NCI-H1105 treated with DMSO at 0.1 percent for 48 hours (cell line): ENCODE measurements around the gene NELFE.
"Not testable (repeated sequence)": the region's sequence is repeated elsewhere in the genome, so short reads cannot be mapped to it uniquely, and the experiment has no call there.

Experiments
- DNase-seq: peaks from one replicate; lab custom pipeline; 2025; lab: John Stamatoyannopoulos, UW

NELFE gene

DNA sequence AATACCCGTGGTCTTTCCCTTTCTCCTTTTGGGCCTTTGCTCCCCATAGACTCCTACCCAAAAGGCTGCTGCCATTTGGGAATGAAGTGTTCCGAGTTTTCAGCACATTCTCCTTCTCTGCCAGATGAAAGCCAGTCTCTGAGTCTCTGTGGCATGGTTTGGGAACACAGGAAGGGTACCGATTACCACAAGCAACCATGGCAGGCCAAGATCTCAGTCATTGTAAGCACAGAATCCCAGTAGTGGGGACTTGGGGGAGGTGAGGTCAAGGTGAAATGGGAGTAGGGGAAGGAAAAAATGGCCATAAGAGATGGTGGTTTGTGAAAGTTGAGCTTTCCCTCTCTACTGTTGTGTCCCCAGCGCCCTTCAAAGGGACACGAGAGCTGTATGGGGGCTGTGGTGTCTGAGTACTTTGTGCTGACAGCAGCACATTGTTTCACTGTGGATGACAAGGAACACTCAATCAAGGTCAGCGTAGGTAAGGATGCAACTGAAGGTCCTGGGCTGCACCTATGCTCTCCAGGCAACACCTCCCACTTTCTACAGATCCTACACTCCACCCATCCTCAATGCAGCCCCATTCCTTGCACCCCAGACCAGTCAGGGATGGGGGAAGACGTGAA lies 8.7 kb downstream of the NELFE start:
- DNase-seq, result no peak

GRCh38 chr6:31948753-31949413 lies 9.9 kb downstream of the NELFE start:
- no peak for DNase-seq

DNA sequence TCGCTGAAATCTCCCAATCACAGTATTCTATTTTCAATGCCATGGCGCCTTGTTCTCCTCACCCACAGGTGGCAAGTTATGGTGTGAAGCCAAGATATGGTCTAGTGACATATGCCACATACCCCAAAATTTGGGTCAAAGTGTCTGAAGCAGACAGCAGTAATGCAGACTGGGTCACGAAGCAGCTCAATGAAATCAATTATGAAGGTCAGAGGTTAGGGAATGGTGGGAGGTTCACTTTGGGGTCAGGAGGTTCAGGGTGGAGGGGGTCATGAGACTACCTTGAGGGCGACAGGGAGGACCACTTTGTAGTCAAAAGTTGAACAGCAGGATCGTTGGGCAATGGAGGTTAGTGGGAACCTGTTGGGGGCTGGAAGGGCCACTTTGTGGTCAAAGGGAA lies 10.5 kb downstream of the NELFE start:
- no peak for DNase-seq

DNA sequence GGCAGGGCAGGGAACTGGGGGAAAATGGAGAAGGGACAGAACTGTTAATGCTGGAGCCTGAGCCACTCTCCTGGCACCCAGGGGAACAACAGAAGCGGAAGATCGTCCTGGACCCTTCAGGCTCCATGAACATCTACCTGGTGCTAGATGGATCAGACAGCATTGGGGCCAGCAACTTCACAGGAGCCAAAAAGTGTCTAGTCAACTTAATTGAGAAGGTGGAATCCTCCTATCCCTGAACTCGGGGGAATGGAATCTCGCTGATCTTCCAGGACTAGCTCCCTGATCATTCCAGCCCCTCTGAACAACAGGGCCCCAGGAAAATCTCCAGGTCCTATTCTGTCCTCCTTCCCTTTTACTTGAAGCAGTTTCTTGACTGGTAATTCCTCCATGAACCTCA lies 10.9 kb downstream of the NELFE start:
- no peak for DNase-seq

GRCh38 chr6:31947070-31947675 lies 11.6 kb downstream of the NELFE start:
- no peak for DNase-seq

GRCh38 chr6:31946370-31946885 lies 12.3 kb downstream of the NELFE start:
- DNase-seq, result no peak

DNA sequence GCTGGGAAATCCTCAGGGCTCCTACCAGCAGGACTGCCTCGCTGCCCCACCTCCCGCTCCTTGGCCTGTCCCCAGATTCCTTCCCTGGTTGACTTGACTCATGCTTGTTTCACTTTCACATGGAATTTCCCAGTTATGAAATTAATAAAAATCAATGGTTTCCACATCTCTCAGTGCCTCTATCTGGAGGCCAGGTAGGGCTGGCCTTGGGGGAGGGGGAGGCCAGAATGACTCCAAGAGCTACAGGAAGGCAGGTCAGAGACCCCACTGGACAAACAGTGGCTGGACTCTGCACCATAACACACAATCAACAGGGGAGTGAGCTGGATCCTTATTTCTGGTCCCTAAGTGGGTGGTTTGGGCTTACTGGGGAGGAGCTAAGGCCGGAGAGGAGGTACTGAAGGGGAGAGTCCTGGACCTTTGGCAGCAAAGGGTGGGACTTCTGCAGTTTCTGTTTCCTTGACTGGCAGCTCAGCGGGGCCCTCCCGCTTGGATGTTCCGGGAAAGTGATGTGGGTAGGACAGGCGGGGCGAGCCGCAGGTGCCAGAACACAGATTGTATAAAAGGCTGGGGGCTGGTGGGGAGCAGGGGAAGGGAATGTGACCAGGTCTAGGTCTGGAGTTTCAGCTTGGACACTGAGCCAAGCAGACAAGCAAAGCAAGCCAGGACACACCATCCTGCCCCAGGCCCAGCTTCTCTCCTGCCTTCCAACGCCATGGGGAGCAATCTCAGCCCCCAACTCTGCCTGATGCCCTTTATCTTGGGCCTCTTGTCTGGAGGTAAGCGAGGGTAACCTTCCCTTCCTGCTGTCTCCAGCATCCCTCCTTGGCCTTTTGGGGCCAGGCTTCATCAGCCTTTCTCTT lies 13.0 kb downstream of the NELFE start, which contains the start of gene CFB:
Gene CFB (plus strand): TSS at position 589 of the 863 bp plus-strand sequence. CDS start 127 bp downstream, at position 716.
- no peak for DNase-seq

- DNase-seq, result no peak
Observed at GRCh38 chr6:31945154-31945506, 13.6 kb downstream of the NELFE start.

GRCh38 chr6:31943742-31944141 lies 15.0 kb downstream of the NELFE start:
- no peak for DNase-seq

- DNase-seq, result no peak
Observed at GRCh38 chr6:31940256-31940664, 18.5 kb downstream of the NELFE start.

GRCh38 chr6:31935823-31936222 lies 22.9 kb downstream of the NELFE start:
- DNase-seq, result no peak

DNA sequence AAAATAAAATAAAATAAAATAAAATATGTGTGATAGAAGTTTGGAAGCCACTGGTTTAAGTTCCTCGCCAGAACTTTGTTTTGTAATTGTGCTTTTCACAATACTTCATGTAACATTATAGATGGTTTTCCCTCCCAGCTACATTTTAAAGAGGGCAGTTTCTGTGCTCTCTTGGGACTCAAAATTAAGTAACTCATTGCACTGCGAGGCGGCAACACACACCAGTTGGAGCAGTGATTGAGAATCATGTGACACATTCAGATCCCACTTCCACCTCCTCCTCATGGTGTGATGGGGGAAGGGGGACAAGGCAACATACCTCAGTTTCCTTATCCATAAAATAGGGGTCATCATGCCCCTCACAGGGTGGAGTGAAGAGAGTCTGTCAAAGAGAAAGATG lies 23.8 kb downstream of the NELFE start:
- no peak for DNase-seq

DNA sequence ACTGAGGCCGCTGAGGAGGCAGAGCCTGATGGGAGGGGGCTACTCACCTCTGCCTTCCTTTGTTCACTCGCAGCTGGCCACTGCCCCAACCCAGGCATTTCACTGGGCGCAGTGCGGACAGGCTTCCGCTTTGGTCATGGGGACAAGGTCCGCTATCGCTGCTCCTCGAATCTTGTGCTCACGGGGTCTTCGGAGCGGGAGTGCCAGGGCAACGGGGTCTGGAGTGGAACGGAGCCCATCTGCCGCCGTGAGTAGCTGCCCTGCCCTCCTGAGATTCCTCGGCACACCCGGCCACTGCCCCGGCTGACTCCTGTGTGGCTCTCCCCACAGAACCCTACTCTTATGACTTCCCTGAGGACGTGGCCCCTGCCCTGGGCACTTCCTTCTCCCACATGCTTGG lies 25.2 kb downstream of the NELFE start:
- DNase-seq, result no peak

GRCh38 chr6:31932137-31932536 lies 26.6 kb downstream of the NELFE start:
- not testable (repeated sequence) for DNase-seq

GRCh38 chr6:31930962-31931361 lies 27.8 kb downstream of the NELFE start:
- DNase-seq, result no peak

GRCh38 chr6:31928672-31928939 lies 30.2 kb downstream of the NELFE start:
- no peak for DNase-seq

DNA sequence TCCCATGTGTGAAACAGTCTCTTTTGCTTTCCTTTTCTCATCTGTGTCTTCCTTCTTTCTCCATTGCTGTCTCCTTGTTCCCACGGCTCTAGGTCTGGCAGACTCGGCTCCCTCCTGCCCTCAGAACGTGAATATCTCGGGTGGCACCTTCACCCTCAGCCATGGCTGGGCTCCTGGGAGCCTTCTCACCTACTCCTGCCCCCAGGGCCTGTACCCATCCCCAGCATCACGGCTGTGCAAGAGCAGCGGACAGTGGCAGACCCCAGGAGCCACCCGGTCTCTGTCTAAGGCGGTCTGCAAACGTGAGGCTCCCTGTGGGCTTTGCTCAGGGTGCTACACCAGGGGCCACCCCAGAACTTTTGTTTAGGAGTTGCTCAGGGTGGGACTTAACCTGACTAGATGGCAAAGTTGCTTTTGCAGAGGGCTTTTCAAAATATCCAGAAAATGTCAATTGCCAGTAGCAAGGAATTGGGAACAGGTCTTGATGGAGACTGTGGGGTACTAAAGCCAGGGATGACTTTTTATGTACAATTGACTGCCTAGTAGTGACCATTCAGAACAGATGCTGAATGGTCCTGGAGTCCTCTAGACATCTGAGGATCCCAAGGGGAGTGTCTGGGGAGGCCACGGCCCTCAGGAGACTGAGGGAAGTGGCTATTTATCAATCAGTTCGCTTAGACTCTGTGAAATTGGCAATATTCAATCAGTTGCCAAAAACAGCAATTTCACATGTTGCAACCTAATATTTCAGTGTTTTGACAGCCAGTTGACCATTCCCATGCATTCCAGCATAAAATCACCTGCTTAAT lies 30.7 kb downstream of the NELFE start:
- no peak for DNase-seq

DNA sequence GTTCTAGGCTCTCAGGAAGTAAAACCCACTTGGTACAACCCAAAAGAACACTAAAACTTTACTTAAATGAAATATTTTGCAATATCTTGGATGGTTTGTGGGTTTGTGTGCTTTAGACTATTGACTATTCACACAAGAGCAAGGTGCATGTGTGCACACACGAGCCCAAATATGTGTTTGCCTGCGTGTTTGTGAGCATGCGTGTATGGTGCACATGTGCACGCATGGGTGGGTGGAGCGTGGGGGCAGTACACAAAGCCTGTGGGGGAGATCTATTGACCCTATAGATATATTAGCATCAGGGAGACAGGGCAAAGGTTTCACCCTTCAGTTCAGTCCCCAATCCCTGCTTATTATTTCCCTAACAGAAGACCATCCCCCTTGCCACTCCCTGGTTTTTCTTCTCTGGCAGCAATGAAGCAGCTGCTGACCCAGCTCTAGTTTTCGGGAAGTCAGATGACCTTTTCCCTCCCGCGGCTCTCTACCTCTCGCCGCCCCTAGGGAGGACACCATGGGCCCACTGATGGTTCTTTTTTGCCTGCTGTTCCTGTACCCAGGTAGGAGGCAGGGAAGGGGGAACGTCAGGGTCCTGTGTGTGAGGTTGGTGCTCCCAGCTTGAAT lies 31.4 kb downstream of the NELFE start, which contains the start of gene C2:
Gene C2 (plus strand): TSS at position 476 of the 621 bp plus-strand sequence. CDS start 36 bp downstream, at position 512.
- DNase-seq, result no peak

- DNase-seq, result peak; percentile 41
Observed at GRCh38 chr6:31922942-31923341, 35.8 kb downstream of the NELFE start.

DNA sequence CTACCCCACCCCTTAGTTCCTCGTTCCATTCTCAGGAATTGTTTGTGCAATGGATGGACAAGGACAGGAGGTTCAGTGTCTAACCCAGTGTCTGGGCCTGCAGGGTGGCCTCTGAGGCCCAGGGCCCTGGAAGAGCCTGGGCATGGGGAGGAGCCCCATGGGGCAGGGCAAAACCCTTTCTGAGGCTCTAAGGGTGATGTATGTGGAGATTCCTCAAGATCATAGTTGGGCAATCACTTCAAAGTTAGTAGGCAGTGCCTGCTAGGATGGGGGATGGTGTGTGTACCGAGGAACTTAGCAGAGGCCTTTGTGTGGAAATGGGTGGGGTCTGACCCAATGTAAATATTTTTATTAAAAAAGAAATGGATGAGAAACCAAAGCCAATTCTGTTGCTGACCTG lies 38.0 kb downstream of the NELFE start:
- DNase-seq, result no peak

DNA sequence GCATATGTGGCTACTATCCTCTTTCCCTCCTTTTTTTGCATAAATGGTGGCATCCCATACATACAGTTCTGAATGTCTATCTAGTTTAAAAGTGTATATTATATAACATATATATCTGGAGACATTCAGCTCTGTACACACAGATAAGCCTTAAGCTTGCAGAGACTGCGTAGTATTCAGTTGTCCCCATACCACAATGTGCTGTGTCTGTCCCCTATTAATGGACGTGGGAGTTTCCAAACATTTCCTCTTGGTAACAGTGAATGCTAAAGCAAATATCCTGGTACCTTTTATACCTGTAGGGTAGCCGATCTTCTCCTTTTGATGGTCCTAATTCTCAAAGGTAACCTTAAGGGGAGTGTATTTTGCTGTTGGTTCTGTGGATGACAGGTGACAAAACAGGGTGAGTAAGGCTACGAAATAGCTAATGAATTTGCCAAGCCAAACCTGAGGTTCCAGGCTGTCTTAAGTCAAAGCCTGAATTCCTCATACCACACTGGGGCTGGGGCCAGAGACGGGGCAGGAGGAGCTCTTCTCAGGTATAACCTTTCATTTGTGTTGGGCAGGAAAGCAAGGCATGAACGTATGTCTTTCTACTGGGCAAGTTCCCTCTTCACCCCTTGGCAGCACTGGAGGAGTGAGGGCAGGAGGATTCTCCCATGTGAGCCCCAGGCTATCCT lies 39.0 kb downstream of the NELFE start:
- no peak for DNase-seq
